ENCODE measurements around the gene PRKCA.

Gene PRKCA

DNA sequence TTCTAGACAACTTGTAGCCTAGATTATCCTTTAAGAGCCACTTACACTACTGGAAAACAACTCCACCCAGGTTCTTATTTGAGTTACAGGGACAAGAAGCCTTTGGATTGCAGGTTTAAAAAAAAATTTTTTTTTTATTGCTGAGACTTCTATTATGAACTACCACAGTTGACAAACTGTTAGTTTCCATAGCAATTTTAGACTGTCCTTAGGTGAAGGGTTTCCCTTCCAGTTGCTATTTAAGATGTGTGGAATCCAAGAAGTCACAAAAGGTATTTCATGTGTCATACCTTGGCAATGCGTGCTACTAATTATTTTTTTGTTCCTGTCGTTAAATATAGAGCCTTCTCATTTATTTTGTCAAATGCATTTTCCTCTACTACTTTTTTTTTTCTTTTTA lies 253.2 kb downstream of the PRKCA start:
- no peak for DNase-seq

DNA sequence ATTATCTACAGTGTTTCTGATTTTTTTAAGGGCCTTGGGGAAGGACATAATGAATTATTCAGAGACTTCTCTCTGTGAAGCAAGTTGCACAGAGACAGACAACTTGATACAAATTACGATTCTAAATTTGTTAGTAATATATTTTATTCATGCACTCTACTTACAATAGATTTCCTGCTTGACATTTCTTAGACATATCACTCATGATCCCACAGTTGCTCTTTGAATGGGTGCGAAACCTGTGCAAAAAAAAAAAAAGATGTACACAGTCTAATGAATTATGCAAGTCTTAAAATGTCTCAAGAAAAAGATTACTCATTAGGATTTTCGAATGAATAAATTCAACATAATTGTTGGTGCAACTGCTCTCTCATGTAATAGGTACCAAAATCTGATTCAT lies 254.8 kb downstream of the PRKCA start:
- no peak for DNase-seq

DNA sequence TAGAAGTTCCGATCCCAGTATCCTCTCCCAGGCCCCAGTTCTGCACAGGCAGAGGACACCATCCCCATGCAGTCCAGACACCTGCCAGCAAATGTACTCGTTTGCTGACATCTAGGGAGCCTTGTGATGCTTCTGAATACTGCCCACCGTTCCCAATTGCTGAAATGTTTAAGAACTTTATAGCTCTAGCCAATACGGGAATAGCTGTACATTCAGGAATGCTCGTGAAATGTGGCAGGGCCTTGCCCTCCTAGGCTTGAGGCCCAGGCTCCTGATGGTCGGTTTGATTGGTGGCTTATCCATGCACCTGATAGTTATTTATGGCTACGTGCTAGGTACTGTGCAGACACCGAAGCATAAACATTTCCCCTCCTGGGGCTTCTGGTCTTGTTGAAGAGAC lies 255.5 kb downstream of the PRKCA start:
- no peak for DNase-seq

DNA sequence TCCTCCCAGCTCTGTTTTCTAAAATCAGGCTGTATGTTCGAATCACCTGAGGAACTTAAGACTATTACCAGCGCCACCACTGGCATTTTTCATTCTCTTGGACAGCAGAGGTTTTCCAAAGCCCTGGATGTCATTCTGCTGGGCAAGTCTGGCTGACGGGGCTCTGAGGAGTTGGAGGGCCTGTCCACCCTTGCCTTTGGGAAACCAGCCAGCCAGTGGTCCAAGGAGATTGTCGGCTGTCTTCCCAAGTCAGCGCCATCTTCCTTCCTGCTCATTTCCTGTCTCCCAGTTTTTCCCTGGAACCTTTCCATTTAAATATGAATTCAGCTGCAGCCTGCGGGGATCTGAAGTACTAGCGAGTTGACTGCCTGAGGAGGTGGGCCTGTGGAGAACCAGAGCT lies 258.3 kb downstream of the PRKCA start:
- DNase-seq, result no peak

DNA sequence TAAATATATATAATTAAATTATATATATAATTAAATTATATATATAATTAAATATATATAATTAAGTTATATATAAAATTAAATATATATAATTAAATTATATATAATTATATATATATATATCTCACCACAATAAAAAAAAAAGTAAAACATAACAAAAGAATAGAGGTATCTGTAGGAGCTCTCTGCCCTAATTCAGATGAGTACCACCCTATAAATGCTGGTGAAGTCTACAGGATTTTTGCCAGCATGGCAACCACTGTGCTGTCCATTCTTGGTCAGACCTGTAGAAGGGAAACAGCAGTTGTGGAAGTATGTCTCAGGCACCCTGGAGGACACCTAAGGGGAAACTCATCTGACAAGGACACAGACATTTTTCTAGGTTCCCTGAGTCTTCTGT lies 259.7 kb downstream of the PRKCA start:
- no peak for DNase-seq

DNA sequence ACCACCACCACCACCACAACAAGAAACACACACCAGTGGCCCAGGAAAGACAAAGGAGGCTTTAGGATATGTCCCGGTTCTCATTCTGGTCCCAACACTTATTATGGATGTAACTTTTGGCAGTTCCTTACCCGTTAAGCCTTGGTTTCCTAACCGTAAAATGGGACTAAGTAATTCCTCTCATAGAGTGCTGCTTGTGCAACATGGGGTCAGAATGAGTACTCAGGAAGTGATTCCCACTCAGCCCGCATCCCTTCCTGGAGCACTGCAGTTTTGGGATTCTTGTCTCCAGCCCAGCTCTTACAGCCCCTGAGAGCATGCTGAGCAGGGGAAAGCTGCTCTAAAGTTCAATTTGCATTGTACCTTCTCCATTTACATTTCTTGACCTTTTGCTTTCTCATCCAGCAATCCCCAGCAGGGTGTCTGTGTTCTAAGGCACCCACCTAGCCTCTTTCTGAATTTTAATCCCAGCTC lies 262.6 kb downstream of the PRKCA start:
- DNase-seq, result no peak

DNA sequence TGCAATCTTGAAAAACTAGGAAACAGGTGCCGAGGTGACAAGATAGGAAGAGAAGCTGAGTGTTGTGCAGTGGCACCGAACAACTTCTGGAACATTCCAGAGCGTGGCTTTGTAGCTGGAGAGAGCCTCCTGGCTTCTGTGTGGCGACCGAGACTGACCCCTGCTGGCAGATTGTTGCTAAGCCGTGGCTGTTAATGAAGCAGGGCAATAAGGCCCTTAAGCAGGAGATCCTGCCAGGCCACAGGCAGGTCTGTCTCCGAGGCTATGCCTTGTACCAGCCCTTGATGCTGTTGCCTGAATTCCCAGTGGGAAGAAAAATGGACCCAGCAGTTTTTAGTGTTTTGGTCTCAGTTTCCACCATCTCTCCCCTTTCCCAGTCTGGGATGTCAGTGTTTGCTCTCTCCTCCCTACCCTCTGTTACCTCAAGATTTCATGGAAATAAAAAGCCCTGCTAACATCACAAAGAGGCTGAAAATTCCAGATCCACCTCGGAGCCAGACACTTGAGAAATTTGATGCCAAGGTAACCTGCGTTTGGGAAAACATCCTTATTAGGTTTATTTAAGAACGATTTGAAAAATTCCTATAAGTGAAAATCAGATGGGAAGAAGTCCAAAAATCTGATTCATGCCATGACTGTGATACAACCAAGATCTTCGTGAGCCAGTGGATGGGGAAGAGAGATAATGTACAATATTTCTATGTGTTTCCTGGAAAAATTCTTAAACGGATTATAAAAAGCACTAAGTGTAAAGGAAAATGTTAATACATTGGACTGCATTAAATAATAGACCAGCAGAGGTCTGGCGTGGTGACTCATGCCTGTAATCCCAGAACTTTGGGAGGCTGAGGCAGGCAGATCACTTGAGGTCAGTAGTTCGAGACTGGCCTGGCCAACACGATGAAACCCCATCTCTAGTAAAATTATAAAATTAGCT lies 265.1 kb downstream of the PRKCA start:
- peak; percentile 80 for DNase-seq

DNA sequence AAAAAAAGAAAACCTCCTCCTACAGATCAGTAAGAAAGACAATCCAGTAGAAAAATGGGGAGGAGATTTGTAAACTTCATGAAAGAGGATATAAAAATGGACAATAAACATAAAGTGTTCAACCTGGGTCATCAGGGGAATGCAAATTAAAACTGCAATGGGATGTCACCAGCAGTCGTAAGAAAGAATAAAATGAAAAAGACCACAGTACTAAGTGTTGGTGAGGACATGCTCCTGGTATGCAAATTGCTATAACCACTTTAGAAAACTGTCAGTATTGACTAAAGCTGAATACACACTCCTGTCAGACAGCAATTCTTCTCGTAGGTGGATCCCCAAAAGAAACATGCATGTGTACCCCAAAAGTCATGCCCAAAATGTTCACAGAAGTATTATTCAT lies 267.2 kb downstream of the PRKCA start:
- no peak for DNase-seq

DNA sequence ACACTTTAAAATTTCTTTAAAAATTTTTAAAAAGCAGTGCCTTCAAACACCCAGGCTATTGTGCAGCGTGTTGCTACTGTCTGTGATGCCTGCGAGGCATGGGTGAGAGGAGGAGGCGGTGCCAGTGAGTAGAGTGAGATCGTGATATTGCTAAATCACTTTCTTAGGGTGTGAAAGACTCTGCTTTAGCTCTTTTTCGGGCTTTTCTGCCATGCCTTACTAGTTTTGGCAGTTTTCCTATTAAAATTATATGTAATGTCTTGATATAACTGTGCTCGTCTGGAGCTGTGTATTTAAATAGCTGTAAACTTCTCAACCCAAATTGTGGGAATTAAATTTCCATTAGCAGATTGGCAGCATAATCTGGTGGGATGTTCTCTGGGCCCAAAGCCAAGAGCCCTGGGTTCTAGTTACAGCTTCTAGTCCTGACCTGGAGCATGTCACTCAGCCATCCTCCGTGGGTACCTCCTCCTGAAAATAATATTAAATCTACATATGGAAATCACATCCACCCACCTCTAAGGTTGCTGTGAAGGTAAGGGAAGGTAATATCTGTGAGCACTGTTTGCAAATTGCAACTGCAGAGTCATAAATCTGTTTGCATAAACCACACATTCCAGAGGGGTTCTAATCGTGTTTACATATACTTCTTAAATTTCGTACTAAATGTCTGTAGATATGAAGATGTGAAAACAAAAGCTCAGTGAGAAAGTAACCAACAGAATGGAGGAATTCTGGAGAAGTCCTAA lies 268.2 kb downstream of the PRKCA start:
- DNase-seq, result no peak

DNA sequence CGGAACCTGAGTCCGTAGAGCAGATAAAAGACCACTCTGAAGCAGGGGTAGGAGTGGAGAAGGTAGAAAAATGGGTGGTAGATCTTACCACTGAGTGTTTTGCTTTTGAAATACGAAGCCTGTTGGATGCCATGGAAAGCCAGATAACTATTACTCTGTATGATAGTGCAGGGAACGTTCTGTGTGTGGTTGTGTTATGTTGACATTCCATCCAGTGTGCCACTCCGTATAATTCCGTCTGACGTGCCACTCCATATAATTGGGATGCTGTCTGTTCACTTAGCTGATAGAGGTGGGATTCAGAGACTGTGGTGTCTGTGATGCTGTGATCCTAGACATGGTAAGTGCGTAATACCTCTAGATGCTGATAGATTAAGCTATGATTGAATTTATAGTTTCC lies 269.3 kb downstream of the PRKCA start:
- no peak for DNase-seq

DNA sequence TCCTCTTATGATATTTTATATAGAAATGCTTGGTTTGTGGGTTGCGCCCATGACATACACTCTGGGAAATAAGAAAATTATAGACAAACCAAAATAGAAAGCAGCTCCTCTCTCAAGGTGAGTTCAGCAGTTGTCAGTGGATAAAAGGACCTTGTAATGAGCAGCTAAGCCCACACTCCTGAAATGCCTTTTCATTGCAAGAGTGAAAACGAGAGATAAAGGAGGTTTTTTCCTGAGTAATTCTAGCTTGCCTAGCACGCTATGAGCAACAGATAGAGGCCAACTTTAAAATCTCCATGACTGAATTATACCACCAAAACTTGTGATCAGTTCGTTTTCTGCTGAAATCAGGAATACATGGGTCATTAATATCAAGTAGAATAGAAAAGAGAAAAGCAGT lies 270.7 kb downstream of the PRKCA start:
- no peak for DNase-seq

DNA sequence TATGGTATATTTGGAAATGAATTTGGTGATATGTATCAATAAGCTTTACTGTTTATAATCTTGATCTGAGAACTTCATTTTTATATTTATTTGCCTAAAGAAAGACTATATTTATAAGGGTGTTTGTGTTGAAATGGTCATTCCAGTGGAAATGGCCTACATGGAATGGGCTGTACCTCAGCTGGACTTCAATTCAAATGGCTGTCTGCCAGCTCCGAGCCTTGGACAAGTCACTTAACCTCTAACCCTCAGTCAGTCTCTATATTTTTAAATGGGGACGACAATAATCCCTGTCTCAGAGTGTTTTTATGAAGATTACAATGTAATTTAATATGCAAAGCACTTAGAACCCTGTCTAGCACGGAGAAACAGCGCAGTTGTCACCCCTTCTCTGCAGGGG lies 271.7 kb downstream of the PRKCA start:
- no peak for DNase-seq

DNA sequence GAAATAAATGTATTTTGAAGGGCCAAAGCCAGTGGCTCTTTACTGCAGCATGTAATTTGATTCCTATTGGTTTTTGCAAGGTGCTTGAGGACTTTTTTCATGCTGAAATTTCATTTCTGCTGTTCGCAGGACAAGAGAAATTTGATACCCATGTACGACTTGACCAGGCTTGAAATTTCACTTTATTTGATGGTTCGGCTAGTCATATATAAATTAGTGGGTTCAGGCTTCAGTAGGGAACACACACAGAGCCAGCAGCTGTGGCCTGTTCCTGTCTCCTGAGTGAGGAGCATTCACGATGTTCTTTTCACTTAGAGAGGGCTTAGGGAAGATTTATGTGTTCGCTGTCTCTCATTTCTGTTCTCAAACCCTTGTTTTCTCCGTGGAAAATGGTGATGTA lies 274.1 kb downstream of the PRKCA start:
- DNase-seq, result no peak

DNA sequence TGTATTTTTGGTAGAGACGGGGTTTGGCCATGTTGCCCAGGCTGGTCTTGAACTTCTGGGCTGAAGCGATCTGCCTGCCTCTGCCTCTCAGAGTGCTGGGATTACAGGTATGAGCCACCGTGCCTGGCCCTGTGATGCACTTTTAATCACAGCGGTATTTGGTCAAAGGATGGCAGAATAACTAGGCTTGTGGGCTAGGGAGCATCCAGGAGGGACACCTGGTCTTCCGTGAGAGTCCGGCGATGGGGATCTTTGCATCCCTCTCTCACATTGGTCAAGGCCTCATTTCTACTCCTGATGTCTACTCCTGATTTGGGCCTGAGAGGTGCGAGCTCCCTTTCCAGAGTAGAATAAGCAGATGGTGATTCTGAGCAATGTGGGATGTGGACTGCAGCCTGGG lies 274.6 kb downstream of the PRKCA start:
- no peak for DNase-seq

DNA sequence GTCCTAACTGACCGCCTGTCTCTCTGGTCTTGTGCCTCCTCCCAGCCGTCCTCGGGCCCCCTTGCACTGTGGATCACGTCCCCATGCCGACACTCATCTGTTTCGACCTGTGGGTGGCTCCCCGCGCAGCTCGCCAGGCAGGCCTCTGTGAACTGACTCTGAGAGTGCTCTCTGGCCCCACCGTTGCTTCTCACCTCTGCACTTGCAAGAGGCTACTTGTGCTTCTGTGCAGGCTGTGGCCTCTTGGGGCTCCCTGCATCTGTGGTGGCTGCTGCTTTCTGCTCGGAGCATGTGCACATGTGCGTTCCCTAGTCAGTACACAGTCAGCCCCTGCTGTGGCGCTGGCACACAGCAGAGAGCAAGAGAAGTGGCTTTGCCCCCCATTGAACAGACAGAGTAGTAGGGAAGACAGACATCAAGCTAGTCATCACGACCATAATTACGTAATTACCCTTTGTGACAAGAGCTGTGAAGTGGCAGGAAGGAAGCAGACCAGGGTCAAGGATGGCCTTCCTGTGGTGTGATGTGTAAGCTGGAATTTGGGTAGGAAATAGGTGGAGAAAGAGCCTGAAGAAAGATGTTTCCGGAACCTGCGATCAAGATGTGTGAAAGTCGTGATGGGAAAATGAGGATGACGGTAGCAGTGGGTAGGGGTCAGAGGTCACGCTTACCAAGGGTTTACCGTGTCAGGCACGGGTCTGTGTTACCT lies 276.5 kb downstream of the PRKCA start:
- no peak for DNase-seq

DNA sequence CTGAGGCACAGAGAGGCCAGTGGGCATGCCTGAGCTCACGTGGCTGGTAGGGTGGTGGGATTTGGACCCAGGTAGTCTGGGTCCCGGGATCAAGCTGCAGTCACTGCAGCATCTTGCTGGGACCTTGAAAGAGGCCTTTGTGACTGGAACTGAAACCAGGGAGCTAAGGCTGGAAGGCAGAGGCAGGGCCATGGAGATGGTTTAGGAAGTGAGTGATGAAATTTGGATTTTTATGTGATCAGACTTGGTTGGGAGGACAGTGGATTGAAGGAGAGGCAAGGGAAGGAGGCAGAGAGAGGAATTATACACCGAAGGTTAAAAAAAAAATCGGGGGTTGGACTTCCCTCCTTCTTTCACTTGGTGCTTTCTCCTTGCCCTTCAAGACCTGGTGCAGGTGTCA lies 277.1 kb downstream of the PRKCA start:
- DNase-seq, result peak; percentile 9

DNA sequence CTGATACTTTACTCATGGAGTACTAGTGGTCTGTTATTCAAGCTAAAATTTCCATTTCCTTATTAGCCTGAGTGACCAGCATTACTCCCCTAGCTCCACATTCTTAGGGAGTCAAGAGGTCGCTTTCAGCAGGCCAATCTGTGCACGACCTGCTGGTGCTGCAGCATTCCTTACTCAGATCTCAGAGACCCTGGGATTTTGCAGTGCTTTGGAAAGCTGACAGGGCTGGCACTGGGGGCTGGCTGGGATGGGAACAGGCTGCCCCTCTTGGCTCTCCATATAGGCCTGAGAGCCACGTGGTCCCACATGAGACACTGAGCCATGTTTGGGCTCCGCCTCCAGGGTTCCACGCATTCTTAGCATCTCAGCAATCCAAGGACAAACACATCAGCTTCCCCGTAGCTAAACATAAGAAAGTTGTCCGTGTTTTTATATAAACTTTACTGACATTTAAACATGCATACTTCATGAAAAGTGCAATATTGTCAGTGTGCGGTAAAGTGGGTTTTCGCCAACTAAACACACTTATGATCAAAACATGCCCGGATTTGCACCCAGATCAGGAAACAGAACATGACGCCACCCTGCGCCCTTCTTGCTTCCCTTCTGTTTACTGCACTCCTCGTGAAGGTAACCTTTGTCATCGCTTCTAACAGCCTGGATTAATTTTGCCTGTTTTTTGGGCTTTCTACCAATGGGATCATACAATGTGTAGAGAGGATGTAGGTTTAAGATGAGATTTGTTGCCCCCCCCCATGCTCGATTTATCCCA lies 278.0 kb downstream of the PRKCA start:
- no peak for DNase-seq

DNA sequence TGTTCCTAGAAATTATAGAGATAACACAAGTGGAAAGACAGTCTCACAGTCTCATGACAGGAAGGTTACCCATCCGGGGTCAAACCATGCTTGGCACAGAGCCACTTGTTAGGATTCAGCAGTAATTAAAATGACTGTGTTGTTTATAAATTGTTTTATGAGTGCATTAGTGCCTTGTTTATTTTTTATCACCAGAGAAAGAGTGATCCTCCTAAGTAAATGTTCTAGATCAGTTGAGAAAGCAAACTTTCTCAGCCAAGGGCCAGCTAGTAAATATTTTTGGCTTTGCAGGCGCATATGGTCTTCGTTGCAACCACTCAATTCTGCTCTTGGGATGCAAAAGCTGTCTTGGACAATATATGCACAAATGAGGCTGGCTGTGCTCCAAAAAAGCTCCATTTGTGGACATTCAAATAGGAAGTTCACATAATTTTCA lies 278.6 kb downstream of the PRKCA start:
- no peak for DNase-seq

DNA sequence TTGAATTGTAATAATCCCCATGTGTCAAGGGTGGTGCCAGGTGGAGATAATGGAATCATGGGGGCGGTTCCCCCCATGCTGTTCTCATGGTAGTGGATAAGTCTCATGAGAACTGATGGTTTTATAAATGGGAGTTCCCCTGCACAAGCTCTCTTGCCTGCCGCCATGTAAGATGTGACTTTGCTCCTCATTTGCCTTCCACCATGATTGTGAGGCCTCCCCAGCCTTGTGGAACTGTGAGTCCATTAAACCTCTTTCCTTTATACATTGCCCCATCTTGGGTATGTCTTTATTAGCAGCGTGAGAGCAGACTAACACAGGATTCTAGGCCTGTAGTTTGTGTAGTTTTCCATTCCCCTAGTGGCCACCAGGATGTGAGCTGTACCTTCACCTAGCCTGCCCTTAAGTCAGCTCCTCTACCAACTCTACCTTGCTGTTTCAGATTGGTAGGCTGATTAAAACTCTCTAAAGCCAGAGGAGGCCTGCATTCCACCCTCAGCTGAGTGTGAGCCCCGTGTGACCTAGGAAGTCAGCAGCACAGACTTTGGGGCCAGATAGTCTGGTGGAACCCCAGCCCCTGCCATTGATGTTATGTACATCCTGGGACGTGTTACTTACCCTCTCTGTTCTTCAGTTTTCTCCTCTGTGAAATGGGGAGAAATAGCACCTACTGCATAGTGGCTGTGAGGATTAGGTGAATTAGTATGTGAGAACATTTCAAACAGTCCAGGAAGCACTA lies 280.1 kb downstream of the PRKCA start:
- no peak for DNase-seq

DNA sequence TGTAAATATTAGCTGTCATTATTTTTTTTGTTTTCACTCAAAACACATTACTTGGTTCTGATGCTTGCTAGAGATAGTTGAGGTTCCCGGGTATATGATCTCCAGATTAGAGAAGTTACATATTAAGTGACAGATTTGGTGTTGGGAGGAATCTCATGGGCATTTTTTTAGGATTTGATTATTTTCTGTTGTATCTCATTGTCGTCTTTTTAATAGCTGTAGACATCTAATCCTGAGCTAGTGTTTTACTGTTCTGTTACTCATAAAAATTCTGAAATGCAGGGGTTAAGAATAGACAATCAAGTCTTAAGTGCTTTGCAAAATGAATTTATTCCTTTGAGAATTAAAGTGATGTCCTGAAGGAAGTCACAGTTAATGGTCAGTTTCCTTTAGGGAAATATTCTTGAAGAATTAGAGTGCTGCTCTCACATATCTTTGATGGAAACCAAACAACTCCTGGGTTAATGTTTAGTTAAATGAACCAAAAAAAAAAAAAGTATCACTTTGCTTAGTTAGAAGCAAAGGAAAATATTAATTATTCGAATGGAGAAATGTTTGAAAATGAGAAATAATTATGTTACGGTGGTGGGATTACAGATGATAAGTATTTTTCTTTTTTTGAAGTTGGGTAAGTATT lies 280.8 kb downstream of the PRKCA start:
- no peak for DNase-seq

DNA sequence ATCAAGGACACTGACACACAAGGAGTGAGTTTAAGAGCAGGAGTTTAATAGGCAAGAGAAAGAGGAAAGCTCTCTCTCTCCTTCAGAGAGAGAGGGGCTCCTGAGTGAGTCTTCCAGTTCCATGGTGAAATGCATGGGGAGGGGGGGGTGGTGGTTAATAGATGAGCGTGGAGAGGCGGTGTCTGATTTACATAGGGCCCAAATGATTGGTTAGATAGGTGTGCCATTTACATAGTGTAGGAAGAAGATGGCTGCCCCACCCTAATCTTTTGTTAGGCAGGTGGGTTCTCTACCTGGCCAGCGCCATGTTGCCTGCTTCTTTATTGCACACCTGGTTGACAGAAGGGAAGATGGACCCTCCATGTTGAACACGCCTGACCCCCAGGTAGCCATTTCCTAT lies 282.5 kb downstream of the PRKCA start:
- DNase-seq, result no peak
